ENCODE measurements around the gene PTGER1.
"Not testable (repeated sequence)": the region's sequence is repeated elsewhere in the genome, so short reads cannot be mapped to it uniquely, and the experiment has no call there.

The PTGER1 gene

DNA sequence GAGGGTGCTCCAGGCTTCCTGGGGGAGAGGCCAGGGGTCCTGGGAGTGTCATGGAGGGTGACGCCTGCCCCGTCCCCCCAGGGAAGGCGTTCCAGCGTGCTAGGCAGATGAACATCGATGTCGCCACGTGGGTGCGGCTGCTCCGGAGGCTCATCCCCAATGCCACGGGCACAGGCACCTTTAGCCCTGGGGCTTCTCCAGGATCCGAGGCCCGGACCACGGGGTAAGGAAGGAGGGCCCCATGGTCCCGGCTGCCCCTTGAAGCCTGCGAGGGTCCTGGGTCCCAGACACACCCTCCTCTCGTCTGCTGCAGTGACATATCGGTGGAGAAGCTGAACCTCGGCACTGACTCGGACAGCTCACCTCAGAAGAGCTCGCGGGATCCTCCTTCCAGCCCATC, 11.4 kb downstream of the PTGER1 start:
- DNase-seq (ENCODE audit: low read depth): no peak
- no peak overlapping the region for H3K4me3 ChIP-seq (ENCODE audit: low read depth, low read length)
- TF ChIP-seq CTCF (conservative IDR thresholded peaks at IDR 0.05; ENCODE audit: low read depth, low read length): no peak

GRCh38 chr19:14462401-14462800, 12.8 kb downstream of the PTGER1 start:
- not testable (repeated sequence) for H3K4me3 ChIP-seq (ENCODE audit: low read depth, low read length); DNase-seq (ENCODE audit: low read depth)

DNA sequence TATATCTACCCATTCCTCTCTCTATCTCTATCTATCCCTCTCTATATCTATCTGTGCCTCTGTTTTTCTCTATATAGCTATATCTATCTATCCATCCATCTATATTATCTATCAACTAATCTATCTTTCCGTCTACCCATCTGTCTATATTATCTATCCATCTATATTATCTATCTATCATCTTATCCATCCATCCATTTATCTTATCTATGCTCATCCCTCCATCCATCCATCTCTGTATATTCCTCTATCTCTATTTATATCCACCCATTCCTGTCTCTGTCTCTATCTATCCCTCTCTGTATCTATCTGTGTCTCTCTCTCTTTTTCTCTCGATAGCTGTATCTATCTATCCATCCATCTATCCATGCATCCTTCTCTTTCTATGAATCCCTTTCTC, 14.2 kb downstream of the PTGER1 start:
- H3K4me3 ChIP-seq (ENCODE audit: low read depth, low read length): no peak overlapping the region
- DNase-seq (ENCODE audit: low read depth): no peak
- TF ChIP-seq CTCF (conservative IDR thresholded peaks at IDR 0.05; ENCODE audit: low read depth, low read length): no peak

DNA sequence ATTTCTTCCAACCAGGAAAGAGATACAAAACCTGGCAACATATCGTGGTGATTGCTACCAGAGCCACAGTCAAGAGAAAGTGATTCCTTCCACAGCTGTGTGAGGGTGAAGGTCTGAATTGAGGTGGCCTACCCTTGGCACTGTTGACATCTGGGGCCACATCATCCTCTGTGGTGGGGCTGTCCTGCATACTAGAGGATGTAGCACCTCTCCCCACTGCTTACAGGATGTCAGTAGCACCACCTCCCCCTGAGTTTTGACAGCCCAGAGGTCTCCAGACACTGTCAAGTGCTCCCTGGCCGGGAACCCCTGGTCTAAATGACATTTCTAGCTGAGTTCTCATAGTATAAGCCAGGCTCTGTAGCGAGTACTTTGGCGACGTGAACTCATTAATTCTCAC, 15.5 kb downstream of the PTGER1 start:
- H3K4me3 ChIP-seq (ENCODE audit: low read depth, low read length): no peak overlapping the region
- no peak for DNase-seq (ENCODE audit: low read depth)
- no peak for TF ChIP-seq CTCF (conservative IDR thresholded peaks at IDR 0.05; ENCODE audit: low read depth, low read length)

GRCh38 chr19:14452303-14452702, 22.9 kb downstream of the PTGER1 start:
- not testable (repeated sequence) for DNase-seq (ENCODE audit: low read depth); H3K4me3 ChIP-seq (ENCODE audit: low read depth, low read length)

DNA sequence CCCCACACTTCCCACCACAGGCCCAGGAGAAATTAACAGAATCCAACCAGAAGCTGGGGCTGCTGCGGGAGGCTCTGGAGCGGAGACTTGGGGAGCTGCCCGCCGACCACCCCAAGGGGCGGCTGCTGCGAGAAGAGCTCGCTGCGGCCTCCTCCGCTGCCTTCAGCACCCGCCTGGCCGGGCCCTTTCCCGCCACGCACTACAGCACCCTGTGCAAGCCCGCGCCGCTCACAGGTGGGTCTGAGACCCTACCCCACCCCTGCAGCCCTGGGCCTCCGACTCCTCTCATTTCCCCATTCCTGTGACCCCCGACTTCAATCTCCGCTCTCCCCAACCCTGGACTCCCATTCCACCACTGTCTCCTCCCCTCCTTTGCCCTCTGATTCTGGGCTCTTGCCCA, 24.3 kb downstream of the PTGER1 start:
- no peak overlapping the region for H3K4me3 ChIP-seq (ENCODE audit: low read depth, low read length)
- no peak for DNase-seq (ENCODE audit: low read depth)
- TF ChIP-seq CTCF (conservative IDR thresholded peaks at IDR 0.05; ENCODE audit: low read depth, low read length): no peak

DNA sequence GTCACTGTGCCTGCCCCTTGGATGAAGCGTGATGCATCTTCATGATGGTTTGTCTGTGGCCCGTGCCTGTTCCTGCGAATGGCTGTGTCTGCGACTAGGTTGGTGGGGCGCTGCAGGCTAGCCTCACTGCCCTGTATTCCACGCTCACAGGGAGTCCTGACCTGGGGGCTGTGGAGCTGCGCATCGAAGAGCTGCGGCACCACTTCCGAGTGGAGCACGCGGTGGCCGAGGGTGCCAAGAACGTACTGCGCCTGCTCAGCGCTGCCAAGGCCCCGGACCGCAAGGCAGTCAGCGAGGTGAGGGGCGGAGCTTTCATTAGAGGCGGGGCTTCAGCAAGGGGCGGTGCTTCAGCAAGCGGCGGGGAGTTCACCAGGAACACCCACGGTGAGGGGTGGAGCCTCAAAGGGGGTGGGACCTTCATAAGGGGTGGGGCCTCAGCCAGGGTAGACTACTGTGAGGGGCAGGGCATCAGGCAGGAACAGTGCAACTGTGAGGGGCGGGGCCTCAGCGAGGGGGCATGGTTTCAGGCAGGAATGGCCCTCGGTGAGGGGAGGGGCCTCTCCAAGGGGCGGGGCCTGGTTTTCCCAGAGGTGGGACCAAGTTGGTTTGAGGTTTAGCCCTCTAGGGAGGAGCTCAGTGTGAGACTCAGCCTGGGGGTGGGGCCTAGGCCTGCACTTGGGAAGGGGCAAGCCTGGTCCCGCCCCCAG, 24.8 kb downstream of the PTGER1 start:
- TF ChIP-seq CTCF (conservative IDR thresholded peaks at IDR 0.05; ENCODE audit: low read depth, low read length): no peak
- no peak overlapping the region for H3K4me3 ChIP-seq (ENCODE audit: low read depth, low read length)
- DNase-seq (ENCODE audit: low read depth): peak; percentile 32

DNA sequence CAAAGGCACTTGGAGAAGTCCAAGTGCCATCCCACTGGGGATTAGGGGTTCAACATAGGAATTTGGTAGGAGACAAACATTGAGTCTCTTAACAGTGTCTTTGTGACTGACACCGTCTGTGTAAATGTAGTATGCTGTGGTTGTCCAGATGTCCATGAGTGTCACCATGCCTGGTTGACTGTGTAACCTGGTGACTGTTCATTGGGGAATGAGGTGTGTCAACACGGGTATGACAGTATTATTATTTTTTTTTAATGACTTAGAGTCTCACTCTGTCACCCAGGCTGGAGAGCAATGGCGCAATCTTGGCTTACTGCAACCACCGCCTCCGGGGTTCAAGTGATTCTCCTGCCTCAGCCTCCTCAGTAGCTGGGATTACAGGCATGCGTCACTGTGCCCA, 25.8 kb downstream of the PTGER1 start:
- no peak for DNase-seq (ENCODE audit: low read depth)
- H3K4me3 ChIP-seq (ENCODE audit: low read depth, low read length): no peak overlapping the region
- no peak for TF ChIP-seq CTCF (conservative IDR thresholded peaks at IDR 0.05; ENCODE audit: low read depth, low read length)
